ENCODE data around the gene ST8SIA2.

ST8SIA2 gene

GRCh38 chr15:92399271-92399950 is 5.7 kb downstream of the ST8SIA2 start:
- no peak for DNase-seq

GRCh38 chr15:92400573-92400972 is 6.9 kb downstream of the ST8SIA2 start:
- no peak for DNase-seq

- no peak for DNase-seq
Observed at GRCh38 chr15:92400980-92401787, 7.5 kb downstream of the ST8SIA2 start.

- no peak for DNase-seq
Observed at GRCh38 chr15:92402751-92403150, 9.1 kb downstream of the ST8SIA2 start.

- no peak for DNase-seq
Observed at GRCh38 chr15:92405942-92406341, 12.3 kb downstream of the ST8SIA2 start.

- no peak for DNase-seq
Observed at GRCh38 chr15:92407321-92407720, 13.6 kb downstream of the ST8SIA2 start.

GRCh38 chr15:92407916-92408315 is 14.2 kb downstream of the ST8SIA2 start:
- no peak for DNase-seq

- DNase-seq, result no peak
Observed at GRCh38 chr15:92409006-92409405, 15.3 kb downstream of the ST8SIA2 start.

GRCh38 chr15:92409521-92409920 is 15.8 kb downstream of the ST8SIA2 start:
- DNase-seq, result no peak

GRCh38 chr15:92410537-92410936 is 16.9 kb downstream of the ST8SIA2 start:
- DNase-seq, result no peak

- DNase-seq, result no peak
Observed at GRCh38 chr15:92411256-92411655, 17.6 kb downstream of the ST8SIA2 start.

- DNase-seq, result no peak
Observed at GRCh38 chr15:92413510-92413909, 19.8 kb downstream of the ST8SIA2 start.

GRCh38 chr15:92415639-92416297 is 22.1 kb downstream of the ST8SIA2 start:
- no peak for DNase-seq

- DNase-seq, result no peak
Observed at GRCh38 chr15:92416557-92416956, 22.9 kb downstream of the ST8SIA2 start.

GRCh38 chr15:92417716-92418115 is 24.0 kb downstream of the ST8SIA2 start:
- no peak for DNase-seq

GRCh38 chr15:92418864-92419263 is 25.2 kb downstream of the ST8SIA2 start:
- no peak for DNase-seq

GRCh38 chr15:92421976-92422375 is 28.3 kb downstream of the ST8SIA2 start:
- DNase-seq, result no peak

GRCh38 chr15:92425578-92426225 is 32.0 kb downstream of the ST8SIA2 start:
- DNase-seq, result no peak

- no peak for DNase-seq
Observed at GRCh38 chr15:92429378-92430068, 35.8 kb downstream of the ST8SIA2 start.

- no peak for DNase-seq
Observed at GRCh38 chr15:92430069-92430440, 36.4 kb downstream of the ST8SIA2 start.

- no peak for DNase-seq
Observed at GRCh38 chr15:92435145-92435544, 41.5 kb downstream of the ST8SIA2 start.

GRCh38 chr15:92438471-92438870 is 44.8 kb downstream of the ST8SIA2 start:
- DNase-seq, result no peak

GRCh38 chr15:92443381-92443780 is 49.7 kb downstream of the ST8SIA2 start:
- no peak for DNase-seq

Measured in effector CD4-positive, alpha-beta T cell (primary cell).